NCI-H1417 (cell line): ENCODE results near the gene RAB11FIP4.

ENCODE experiments used
- DNase-seq, 3 experiments: peaks; one replicate each; lab custom pipeline; 2025; lab: John Stamatoyannopoulos, UW

Gene RAB11FIP4

GRCh38 chr17:31387438-31387837 lies 4.0 kb upstream of the RAB11FIP4 start:
- DNase-seq, result no peak

- no peak for DNase-seq
Measured at GRCh38 chr17:31388351-31388750, 3.1 kb upstream of the RAB11FIP4 start.

GRCh38 chr17:31388770-31389656 lies 2.5 kb upstream of the RAB11FIP4 start:
- peak; percentile 5 to 40 (median 11) for DNase-seq

DNA sequence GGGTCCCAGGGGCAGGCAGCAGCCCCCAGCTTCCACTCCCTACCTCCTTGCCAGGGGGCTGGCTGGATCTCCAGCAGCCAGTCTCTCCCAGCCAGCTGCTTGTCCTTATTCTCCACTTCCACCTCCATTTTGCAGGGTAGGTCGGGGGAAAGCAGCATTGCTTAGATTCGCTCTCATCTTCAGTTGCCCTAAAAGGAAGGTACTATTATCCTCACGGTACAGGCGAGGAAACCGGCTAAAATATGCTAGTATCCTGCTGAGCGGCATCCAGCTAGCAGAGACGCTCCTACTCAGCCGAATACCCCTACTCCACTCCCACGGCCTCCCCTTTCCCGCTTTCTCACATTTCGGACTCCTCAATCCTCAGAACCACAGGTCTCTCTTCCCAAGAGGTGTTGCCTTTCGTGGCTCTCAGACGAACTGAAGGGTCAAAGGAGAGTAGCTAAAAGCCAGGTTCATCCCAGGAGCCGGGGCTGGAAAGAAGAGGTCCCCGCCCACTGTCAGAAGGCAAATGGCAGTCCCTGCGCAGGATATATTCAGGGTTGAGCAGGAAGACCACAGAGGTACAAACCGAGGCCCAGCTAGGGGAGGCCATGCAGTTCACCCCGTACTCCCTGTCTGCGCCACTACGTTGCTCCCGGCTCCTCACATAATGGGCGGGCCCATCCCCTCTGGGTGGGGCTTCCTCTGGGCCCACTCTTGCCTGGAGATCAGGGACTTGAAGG lies 1.7 kb upstream of the RAB11FIP4 start:
- no peak for DNase-seq

- no peak for DNase-seq
Measured at GRCh38 chr17:31390426-31390747, 1.1 kb upstream of the RAB11FIP4 start.

DNA sequence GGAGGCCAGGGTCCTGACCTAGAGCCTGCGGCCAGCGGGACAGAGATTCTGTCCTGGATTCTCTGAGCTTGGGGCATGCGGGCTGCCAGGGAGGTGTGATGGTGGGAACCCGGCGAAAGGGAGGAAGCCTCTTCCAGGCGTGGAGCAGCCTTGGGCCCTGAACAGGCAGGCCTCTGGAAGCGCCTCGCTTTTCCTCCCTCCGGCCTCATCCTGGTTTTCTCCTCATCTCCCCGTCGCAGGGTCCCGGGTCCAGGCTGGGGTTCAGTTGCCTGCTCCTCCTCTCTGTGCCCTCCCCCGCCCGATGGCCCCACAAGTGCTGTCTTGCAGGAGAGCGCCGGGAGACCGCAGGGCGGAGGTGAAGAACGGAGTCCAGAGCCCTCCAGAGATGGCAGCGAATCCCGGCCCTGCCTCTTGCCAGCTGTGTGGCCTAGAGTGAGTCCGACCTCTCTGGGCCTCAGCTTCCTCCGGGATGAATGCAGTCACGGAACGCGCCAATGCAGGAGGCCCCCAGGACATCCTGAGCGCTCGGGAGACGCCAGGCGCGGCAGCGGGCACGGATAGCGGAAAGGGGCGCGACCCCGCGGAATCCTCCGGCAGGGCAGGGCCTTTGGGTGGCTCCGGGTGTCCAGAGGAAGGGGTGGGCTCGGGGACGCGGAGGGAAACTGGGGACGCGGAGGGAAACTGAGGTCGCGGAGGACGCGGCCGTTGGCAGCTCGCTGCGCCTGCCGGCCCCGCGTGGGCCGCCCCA lies 553 bp upstream of the RAB11FIP4 start:
- DNase-seq, result peak in 2 of 3 experiments; percentile 43 to 44

DNA sequence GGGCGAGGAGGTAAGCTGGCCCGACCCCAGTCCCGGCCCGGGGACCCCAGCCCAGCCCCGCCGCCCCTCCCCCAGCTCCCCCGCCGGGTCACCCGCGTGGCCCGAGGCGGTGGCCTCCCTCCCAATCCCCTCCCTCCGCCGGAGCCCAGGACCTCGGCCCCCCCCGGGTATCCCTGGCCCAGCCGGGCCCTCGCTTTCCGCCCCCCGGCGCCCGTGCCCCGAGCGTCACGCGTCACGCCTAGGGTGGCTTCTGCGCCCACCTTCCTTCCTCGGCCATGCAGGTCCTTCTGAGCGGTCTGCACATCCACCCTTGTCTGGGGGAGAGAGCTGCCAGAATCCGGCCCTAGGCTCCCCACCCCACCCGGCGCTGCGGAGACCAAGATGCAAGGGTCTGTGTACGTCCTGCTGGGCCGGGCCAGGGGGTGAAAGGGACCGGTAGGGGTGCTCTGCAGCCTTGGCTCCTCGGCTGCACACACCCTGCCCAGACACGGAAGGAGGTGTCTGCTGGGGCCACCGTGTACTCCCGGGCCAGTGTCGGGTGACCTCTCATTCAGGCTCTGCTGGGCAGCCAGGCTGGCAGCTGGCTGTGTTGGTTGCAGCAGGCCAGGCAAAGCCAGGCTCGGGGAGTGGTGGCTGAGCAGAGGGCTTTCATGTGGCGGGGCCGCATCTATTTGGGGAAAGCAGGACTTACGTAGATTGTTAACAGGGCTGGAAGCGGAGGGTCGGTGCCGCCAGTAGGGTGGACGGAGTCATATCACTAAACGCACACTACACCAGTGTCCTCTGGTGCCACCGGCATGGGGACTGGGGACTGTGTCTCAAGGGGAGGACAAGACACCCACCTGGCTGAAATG lies 754 bp downstream of the RAB11FIP4 start:
- DNase-seq, result peak in 2 of 3 experiments; percentile 45 to 49

- DNase-seq, result no peak
Measured at GRCh38 chr17:31392856-31393748, 1.6 kb downstream of the RAB11FIP4 start.

- DNase-seq, result no peak
Measured at GRCh38 chr17:31393749-31394146, 2.3 kb downstream of the RAB11FIP4 start.

GRCh38 chr17:31394544-31394943 lies 3.1 kb downstream of the RAB11FIP4 start:
- no peak for DNase-seq

GRCh38 chr17:31397256-31397939 lies 5.9 kb downstream of the RAB11FIP4 start:
- DNase-seq, result no peak

- DNase-seq, result no peak
Measured at GRCh38 chr17:31398381-31399311, 7.2 kb downstream of the RAB11FIP4 start.

DNA sequence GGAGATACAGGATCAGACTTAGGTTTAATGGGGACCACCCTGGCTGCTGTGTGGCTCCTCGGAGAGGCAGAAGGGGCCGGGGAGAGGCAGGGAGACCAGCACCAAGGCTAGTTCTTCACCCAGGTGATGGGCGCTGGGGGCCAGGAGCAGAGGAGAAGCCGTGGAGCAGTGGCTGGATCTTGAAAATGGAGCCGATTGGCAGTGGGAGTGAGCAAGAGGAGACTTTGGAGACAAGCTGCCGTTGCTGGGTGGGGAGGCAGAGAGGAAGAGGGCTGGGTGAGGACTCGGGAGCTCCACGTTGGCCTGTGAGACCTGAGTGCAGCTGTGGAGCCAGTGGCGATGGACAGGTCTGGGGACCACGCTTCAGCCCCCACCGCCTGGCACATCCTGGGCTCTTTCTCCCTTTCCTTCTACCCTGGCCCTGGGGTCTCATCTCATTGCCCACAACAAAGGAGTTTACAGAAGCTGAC lies 9.0 kb downstream of the RAB11FIP4 start:
- DNase-seq, result no peak

DNA sequence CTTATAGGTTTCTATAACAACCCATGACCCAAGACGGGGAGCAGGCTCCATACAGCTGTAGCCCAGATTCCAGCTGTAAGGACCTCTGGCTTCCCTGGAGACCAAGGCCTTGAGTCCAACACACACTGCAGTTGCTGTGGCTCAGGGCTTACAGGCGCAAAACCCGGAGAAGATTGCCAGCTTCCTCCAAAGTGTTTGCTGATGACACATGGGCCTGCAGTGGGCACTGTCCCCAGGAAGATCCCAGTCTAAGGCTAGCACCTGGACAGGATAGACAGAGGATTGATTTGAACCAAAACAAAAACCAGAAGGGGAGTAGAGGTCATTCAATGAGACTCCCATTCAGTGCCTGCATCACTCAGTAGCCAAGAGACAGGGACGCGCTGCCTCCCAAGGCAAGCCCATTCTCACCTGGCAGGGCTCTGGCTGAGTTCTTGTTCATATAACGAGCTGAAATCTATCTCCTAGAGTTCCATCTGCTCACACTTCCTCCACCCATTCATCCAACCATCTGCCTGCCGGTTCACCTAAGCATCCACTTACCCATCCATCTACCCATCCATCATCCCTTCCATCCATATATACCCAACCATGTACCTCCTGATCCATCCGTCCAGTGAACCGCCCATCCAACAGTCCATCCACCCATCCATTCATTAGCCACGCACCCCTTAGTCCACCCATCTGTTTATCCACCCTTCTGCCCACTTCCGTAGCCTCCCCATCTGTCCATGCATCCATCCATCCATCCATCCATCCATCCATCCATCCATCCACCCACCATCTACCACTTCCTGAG lies 10.2 kb downstream of the RAB11FIP4 start:
- no peak for DNase-seq

DNA sequence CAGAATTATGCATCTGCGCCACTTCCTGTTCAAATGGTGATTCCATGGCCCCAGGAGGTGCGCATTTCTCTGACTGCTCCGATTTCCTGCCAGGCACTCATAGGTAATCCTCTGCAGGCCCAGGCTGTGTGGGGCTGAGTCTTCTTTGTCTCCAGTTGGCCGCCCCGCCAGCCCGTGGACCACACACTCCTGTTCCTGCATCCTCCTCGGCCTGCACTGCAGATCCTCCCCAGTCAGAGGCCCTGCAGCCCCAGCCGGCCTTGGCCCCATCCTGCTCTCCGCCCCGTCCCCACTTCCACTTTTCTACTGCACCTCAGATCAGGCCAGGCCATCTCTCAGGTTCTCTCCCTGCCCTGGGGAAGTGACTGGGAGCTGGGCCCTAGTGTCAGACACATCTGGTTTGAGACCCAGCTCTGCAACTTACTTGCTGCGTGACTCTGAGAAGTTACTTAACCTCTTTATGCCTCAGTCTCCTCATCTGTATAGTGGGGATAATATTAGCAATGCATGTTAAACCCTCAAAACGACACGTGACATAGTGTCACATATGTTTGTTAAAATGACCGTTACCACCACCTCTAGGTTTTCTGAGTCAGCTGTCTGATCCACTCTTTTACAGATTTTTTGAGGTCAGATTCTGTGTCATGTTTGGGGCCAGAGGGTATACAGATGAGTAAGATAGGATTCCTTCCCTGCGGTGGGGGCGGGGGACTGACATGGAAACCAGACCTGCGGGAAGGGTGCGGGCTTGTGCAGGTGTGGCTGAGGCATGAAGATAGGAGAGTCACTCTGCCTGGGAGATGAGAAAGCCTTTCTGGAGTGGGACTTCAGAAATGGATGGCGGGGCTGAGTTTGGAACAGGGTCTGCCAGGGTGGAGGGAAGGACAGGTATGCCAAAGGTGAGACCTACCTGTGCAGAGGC lies 12.8 kb downstream of the RAB11FIP4 start:
- DNase-seq, result no peak

GRCh38 chr17:31405890-31406371 lies 14.5 kb downstream of the RAB11FIP4 start:
- DNase-seq, result no peak

- DNase-seq, result no peak
Measured at GRCh38 chr17:31408586-31408985, 17.1 kb downstream of the RAB11FIP4 start.
